Measurements from ENCODE around the gene FGD1. TPM values are rescaled to one million over a fixed set of nuclear protein-coding genes. Genes with fewer than 3 reads are reported as not detected.
A peak's percentile ranks its signal among the peaks of the same experiment; 100 is the strongest.

FGD1 gene
- total RNA-seq, 4 donors from 2014 or later: 1.1 to 3.0 (median 2.5) TPM

GRCh38 chrX:54530357-54530900 is 34.4 kb upstream of the FGD1 start:
- intact Hi-C loops (cut with DNase I; ENCODE audit: low total_unique reads) (no loop called here), in situ Hi-C loops (cut with MboI; ENCODE audit: low pct_ligation_motif_present in 1 of 4, low pct_unique_long_range_greater_than_20kb in 1 of 4, low sequenced_read_pairs in 3 of 4) (no loop called here)
- H3K4me1 ChIP-seq: peaks cover 0 to 22% (median 3%) of the 10 kb centered on the region in 4 donors
- WGBS, 2 donors (ENCODE audit: low coverage in 1 of 2): 58% methylated on average over 22 of the region's 22 CpGs; no CpG with 5 or more reads in 1 of the 2 donors
- H3K27ac ChIP-seq: peak overlapping the region; percentile 77 to 86 (median 84)
- no peaks in the 10 kb centered on the region for H3K36me3 ChIP-seq
- H3K27me3 ChIP-seq: no peaks in the 10 kb centered on the region
- H3K9me3 ChIP-seq: no peaks in the 10 kb centered on the region
- H3K4me3 ChIP-seq: peak overlapping the region; percentile 49 to 83 (median 70)
- no peak for TF ChIP-seq POLR2AphosphoS5 (IDR thresholded peaks at IDR 0.05)
- TF ChIP-seq EP300 (IDR thresholded peaks at IDR 0.05; ENCODE audit: low read depth): no peak
- no peak for TF ChIP-seq POLR2A (IDR thresholded peaks at IDR 0.05)
- no peak for TF ChIP-seq CTCF (IDR thresholded peaks at IDR 0.05)
- DNase-seq: no peak

- TF ChIP-seq CTCF (IDR thresholded peaks at IDR 0.05) (no peak), EP300 (IDR thresholded peaks at IDR 0.05; ENCODE audit: low read depth) (no peak), POLR2A (IDR thresholded peaks at IDR 0.05) (peak; percentile 27), POLR2AphosphoS5 (IDR thresholded peaks at IDR 0.05) (peak in 2 of 3 donors; percentile 19 to 40)
- in situ Hi-C loops (cut with MboI; ENCODE audit: low pct_ligation_motif_present in 1 of 4, low pct_unique_long_range_greater_than_20kb in 1 of 4, low sequenced_read_pairs in 3 of 4) (no loop called here), intact Hi-C loops (cut with DNase I; ENCODE audit: low total_unique reads) (no loop called here)
- 48% methylated on average over 49 of the region's 51 CpGs; no CpG with 5 or more reads in 1 of the 2 donors for WGBS, 2 donors (ENCODE audit: low coverage in 1 of 2)
- H3K4me1 ChIP-seq: peaks cover 0 to 22% (median 3%) of the 10 kb centered on the region in 4 donors
- H3K9me3 ChIP-seq: no peaks in the 10 kb centered on the region
- peak; percentile 90 for DNase-seq
- H3K4me3 ChIP-seq: peak within 1 kb of the TSS; percentile 49 to 83 (median 70)
- no peaks in the 10 kb centered on the region for H3K36me3 ChIP-seq
- peak within 1 kb of the TSS; percentile 77 to 86 (median 84) for H3K27ac ChIP-seq
- H3K27me3 ChIP-seq: no peaks in the 10 kb centered on the region
Observed at GRCh38 chrX:54529552-54530356, 33.7 kb upstream of the FGD1 start, which contains the start of gene GNL3L. TSS of gene GNL3L (plus strand) at chrX:54530219. CDS start at chrX:54532567, 2,348 bp downstream.

- in situ Hi-C loops (cut with MboI; ENCODE audit: low pct_ligation_motif_present in 1 of 4, low pct_unique_long_range_greater_than_20kb in 1 of 4, low sequenced_read_pairs in 3 of 4): no loop called here
- Histone ChIP-seq H3K36me3 (no peaks in the 10 kb centered on the region), H3K9me3 (no peaks in the 10 kb centered on the region), H3K4me1 (peaks cover 0 to 22% (median 3%) of the 10 kb centered on the region in 4 donors), H3K4me3 (peak overlapping the region in 3 of 4 donors; percentile 29 to 83 (median 49)), H3K27me3 (no peaks in the 10 kb centered on the region), H3K27ac (peak overlapping the region; percentile 77 to 86 (median 84))
- 59% methylated on average over 3 of the region's 3 CpGs; no CpG with 5 or more reads in 1 of the 2 donors for WGBS, 2 donors (ENCODE audit: low coverage in 1 of 2)
- intact Hi-C loops (cut with DNase I; ENCODE audit: low total_unique reads): no loop called here
- TF ChIP-seq EP300 (IDR thresholded peaks at IDR 0.05; ENCODE audit: low read depth) (no peak), POLR2AphosphoS5 (IDR thresholded peaks at IDR 0.05) (no peak), CTCF (IDR thresholded peaks at IDR 0.05) (no peak), POLR2A (IDR thresholded peaks at IDR 0.05) (no peak)
- no peak for DNase-seq
Observed at GRCh38 chrX:54529151-54529550, 33.1 kb upstream of the FGD1 start.

- in situ Hi-C loops (cut with MboI; ENCODE audit: low pct_ligation_motif_present in 1 of 4, low pct_unique_long_range_greater_than_20kb in 1 of 4, low sequenced_read_pairs in 3 of 4) (no loop called here), intact Hi-C loops (cut with DNase I; ENCODE audit: low total_unique reads) (no loop called here)
- Histone ChIP-seq H3K36me3 (no peaks in the 10 kb centered on the region), H3K4me3 (no peak overlapping the region), H3K4me1 (no peaks in the 10 kb centered on the region), H3K9me3 (no peaks in the 10 kb centered on the region), H3K27ac (no peak overlapping the region), H3K27me3 (no peaks in the 10 kb centered on the region)
- TF ChIP-seq CTCF (IDR thresholded peaks at IDR 0.05) (no peak), EP300 (IDR thresholded peaks at IDR 0.05; ENCODE audit: low read depth) (no peak), POLR2AphosphoS5 (IDR thresholded peaks at IDR 0.05) (no peak), POLR2A (IDR thresholded peaks at IDR 0.05) (no peak)
- no peak for DNase-seq
- WGBS, 2 donors (ENCODE audit: low coverage in 1 of 2): 20 to 69% methylated on average over 1 to 4 of the region's 4 CpGs
Observed at GRCh38 chrX:54509400-54509799, 13.4 kb upstream of the FGD1 start.

Measured in transverse colon (tissue), 4 donors.